Measurements from ENCODE around the gene UNC13B.
"Not testable (repeated sequence)": the region's sequence is repeated elsewhere in the genome, so short reads cannot be mapped to it uniquely, and the experiment has no call there.

UNC13B gene

DNA sequence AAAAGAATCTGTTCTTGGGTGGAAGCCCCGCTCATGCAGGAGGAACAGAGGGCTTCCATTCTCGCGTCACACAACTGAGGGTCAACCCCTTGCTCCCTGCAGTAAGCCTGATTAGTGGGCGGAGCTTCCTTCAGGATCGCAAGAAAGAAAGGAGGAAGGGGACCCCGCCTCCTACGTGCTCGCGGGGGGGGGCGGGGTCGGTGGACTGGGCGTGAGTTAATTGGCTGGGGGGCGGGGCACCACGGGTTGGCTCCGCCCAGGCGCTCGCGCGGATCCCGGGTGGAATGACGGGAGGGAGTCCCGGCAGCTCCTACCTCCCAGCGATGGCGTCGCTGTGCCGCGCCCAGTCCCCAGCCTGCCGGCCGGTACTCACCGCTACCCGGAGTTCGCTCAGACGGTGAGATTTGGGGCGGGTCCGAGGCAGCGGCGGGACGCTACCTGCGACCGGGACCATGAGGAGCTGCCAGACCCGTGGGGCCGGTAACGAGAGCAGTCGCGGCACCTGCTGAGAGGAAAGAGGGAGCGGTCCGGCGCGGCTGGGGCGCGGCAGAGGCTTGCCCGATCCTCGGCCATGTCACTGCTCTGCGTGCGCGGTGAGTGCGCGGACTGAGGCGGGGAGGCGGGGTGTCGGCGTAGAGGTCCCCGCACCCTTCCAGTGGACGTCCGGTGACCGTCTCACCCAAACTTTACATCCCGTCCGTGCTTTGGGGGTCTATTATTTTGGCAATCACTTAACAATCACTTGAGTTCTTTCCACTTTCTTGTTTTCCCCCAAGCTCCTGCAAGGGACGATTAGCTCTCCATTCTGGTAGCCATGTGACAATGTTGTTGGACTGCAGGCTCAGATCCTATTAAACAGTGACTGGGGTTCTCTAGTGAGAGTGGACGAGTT lies at the start of gene UNC13B:
UNC13B (plus strand) TSS at position 297 of the 892 bp plus-strand sequence; CDS start at position 572, 275 bp downstream.
- DNase-seq, result peak; percentile 42

GRCh38 chr9:35112257-35113020 lies 49.4 kb upstream of the UNC13B start:
- DNase-seq, result peak; percentile 26

GRCh38 chr9:35114113-35114839 lies 47.5 kb upstream of the UNC13B start:
- DNase-seq, result peak; percentile 91

GRCh38 chr9:35114840-35115628 lies 46.8 kb upstream of the UNC13B start:
- DNase-seq, result peak; percentile 39

- peak; percentile 80 for DNase-seq
Measured at GRCh38 chr9:35115680-35116538, 45.9 kb upstream of the UNC13B start, which contains the start of gene ATOSB. Gene ATOSB (minus strand): TSS chr9:35115862. CDS start chr9:35108274, 7,588 bp downstream.

GRCh38 chr9:35116539-35116897 lies 45.3 kb upstream of the UNC13B start:
- DNase-seq, result no peak

DNA sequence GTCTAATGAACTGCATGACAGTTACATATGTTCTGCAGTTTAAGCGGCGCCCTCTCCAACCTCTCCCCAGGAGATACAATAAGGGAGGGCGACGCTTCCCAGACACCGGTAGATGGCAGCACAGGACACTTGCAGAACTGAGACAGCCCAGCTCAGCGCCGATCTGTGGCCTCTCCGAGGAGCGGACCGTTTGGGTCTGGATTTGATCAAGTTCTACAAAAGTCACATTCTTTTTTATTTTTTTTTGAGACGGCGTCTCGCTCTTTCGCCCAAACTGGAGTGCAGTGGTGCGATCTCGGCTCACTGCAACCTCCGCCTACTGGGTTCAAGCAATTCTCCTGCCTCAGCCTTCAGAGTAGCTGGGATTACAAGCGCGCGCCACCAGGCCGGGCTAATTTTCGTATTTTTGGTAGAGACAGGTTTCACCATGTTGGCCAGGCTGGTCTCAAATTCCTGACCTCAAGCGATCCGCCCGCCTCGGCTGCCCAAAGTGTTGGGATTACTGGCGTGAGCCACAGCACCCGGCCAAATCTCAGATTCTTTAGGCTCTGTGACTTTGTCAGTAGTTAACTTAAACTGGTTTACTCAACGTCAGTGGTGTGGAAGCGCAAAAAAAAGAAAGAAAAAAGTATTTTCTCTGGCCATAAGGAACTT lies 44.8 kb upstream of the UNC13B start:
- DNase-seq, result peak; percentile 69

DNA sequence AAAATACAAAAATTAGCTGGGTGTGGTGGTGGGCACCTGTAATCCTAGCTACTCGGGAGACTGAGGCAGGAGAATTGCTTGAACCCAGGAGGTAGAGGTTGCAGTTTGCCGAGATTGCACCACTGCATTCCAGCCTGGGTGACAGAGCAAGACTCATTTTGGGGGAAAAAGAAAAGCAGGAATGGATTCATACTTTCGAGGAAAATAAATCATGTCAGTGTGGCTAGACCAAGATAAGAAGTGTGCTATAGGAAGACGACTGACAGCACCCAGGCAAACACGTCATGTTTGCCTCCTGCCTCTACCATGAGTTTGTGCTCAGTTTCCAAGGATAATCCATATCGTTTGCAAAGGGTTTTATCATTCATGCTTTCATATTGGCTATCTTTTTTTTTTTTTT lies 26.9 kb upstream of the UNC13B start:
- DNase-seq, result no peak

DNA sequence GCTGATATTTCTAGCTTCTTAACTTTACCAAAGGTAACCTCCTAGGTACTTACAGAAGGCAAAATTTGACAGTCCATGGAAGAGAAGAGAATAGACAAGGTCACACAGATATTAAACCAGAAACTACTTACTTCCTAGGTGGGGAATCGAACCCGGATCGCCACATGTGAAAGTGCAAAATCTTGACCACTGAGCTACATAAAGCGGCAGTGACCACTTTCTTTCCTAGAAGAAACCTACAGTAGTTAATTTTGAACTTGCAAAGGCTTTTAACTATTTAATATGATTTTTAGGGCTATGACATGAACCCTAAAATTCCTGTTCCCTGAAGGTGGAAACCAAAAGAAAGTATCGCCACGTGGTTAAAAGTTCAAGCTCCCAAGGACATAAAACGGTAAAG lies 25.8 kb upstream of the UNC13B start:
- DNase-seq, result no peak

- no peak for DNase-seq
Measured at GRCh38 chr9:35136866-35137265, 24.9 kb upstream of the UNC13B start.

DNA sequence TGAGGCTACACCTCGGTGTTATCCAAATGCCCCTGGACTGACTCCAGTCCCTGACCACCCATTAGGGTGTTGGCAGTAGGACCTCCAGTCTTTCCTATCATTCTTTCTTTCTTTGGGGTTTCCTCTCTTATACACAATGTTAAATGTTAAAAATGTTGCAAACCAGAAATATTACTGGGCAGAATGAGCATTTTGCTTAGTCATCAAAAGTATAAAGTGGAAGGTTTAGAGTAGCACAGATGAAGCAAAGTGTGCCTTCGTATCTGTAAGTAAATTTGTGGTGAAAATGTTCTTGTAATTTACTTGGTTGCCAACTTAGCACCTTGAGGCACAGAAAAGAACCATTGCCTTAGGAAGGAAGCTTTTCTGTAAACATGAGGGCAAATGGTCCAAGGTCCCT lies 21.7 kb upstream of the UNC13B start:
- DNase-seq, result no peak

GRCh38 chr9:35142037-35142436 lies 19.8 kb upstream of the UNC13B start:
- DNase-seq, result no peak

DNA sequence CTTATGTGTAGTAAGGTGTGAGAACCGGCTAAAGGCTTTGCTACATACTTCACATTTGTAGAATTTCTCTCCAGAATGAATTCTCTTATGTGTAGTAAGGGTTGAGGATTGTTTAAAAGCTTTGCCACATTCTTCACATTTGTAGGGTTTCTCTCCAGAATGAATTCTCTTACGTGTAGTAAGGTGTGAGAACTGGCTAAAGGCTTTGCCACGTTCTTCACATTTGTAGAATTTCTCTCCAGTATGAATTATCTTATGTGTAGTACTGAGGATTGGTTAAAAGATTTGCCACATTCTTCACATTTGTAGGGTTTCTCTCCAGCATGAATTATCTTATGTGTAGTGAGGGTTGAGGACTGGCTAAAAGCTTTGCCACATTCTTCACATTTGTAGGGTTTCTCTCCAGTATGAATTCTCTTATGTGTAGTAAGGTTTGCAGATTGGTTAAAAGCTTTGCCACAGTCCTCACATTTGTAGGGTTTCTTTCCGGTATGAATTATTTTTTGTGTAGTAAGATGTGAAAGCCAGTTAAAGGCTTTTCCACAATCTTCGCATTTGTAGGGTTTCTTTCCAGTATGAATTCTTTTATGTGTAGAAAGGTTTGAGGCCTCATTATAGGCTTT lies 13.8 kb upstream of the UNC13B start:
- DNase-seq, result not testable (repeated sequence)

- no peak for DNase-seq
Measured at GRCh38 chr9:35152926-35153325, 8.9 kb upstream of the UNC13B start.

DNA sequence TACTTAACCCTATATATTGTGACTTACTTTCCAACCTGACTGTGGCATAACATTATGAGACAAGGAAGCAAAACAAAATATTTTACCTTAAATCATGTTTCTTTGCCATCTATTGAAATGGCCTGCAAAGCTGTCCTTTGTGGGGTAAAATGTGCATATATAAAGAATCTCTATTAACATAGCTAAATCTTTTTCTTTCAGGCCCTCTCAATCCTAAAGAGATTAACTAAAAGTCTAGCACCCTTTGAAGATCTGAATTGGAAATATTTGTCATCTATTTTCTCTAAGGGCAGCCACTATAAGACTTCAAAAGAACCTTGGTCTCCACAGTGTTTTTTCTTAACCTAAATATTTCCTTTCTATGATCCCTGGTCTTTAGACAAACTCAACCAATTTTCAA lies 5.0 kb upstream of the UNC13B start:
- DNase-seq, result no peak

GRCh38 chr9:35157836-35158235 lies 4.0 kb upstream of the UNC13B start:
- DNase-seq, result not testable (repeated sequence)

DNA sequence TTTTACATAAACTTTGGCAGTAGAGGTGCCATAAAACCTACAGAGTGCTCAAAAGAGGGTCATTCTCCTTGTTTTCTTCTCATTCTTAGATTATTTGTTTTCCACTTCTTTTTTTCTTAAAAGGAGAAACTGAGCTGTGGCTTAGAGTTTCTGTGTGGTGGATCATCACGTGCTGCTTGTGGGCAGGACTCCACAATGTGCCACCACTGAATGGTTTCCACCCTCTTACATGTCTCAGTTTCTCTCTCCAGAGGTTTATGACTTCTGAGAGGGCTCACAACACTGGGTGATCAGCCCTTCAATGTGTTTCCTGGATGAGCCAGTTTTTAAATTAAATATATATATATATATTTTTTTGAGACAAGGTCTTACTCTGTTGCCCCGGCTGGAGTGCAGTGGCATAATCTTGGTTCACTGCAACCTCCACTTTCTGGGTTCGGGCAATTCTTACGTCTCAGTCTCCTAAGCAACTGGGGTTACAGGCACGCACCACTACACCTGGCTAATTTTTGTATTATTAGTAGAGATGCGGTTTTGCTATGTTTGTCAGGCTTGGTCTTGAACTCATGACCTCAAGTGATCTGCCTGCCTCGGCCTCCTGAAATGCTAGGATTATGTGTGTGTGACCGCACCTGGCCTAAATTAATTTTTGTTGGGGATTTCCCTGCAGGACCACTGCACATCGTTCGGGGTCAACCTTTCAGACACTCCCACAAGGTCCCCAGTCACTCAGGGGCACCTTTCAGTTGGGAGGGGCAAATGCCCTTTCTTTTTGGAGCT lies 3.1 kb upstream of the UNC13B start:
- no peak for DNase-seq

GRCh38 chr9:35162605-35163315 lies 951 bp downstream of the UNC13B start:
- no peak for DNase-seq

- no peak for DNase-seq
Measured at GRCh38 chr9:35163413-35163812, 1.6 kb downstream of the UNC13B start.
